ENCODE data around the gene NDUFA11. TPM values are rescaled to one million over a fixed set of nuclear protein-coding genes. Genes with fewer than 3 reads are reported as not detected.

The NDUFA11 gene
- total and polyA plus RNA-seq, 9 of the 15 experiments (the other 6 are each of a cell fraction or from before 2014, with no cell fraction given): 63.3 to 486 (median 274) TPM

GRCh38 chr19:5903624-5904351, at the start of gene NDUFA11 (continued):
- TF ChIP-seq NBN (IDR thresholded peaks at IDR 0.05; ENCODE audit: low read depth) (no peak), CC2D1A (IDR thresholded peaks at IDR 0.05) (0 out of 2 replicates have a peak, but pooled peaks have one; percentile 16), NUFIP1 (IDR thresholded peaks at IDR 0.05; ENCODE audit: partially characterized antibody) (no peak), ZNF311 (CRISPR knock-in tag; IDR thresholded peaks at IDR 0.05) (no peak), TBP (optimal IDR thresholded peaks at IDR 0.05; ENCODE audit: low read depth, low read length) (peak; percentile 83), CGGBP1 (CRISPR knock-in tag; IDR thresholded peaks at IDR 0.05) (no peak), E2F8 (IDR thresholded peaks at IDR 0.05; ENCODE audit: low read depth, partially characterized antibody) (peak; percentile 38), MITF (IDR thresholded peaks at IDR 0.05) (no peak), EP300 (IDR thresholded peaks at IDR 0.05; ENCODE audit: low read length) (peak; percentile 52), ZFX (CRISPR knock-in tag; IDR thresholded peaks at IDR 0.05) (peak; percentile 85), CHCHD3 (CRISPR knock-in tag; IDR thresholded peaks at IDR 0.05) (no peak), STAT6 (CRISPR knock-in tag; IDR thresholded peaks at IDR 0.05) (no peak; the same call in 1 of the 2 replicates), VEZF1 (CRISPR knock-in tag; IDR thresholded peaks at IDR 0.05) (peak; percentile 68; the same call in 1 of the 2 replicates), CTBP1 (IDR thresholded peaks at IDR 0.05; ENCODE audit: borderline replicate concordance) (peak; percentile 82), STAG1 (CRISPR knock-in tag; IDR thresholded peaks at IDR 0.05; ENCODE audit: borderline replicate concordance) (no peak), CHD2 (IDR thresholded peaks at IDR 0.05; ENCODE audit: low read depth, low read length) (peak; percentile 99), MAFG (tag; conservative IDR thresholded peaks at IDR 0.05) (no peak), ID3 (CRISPR knock-in tag; IDR thresholded peaks at IDR 0.05) (no peak), ID3 (tag; IDR thresholded peaks at IDR 0.05) (0 out of 2 replicates have a peak, but pooled peaks have one; percentile 14)

All from K562 (cell line).